ENCODE measurements around the gene DGKZ. TPM values are rescaled to one million over a fixed set of nuclear protein-coding genes. Genes with fewer than 3 reads are reported as not detected.

The DGKZ gene
- total and polyA plus RNA-seq, 12 donors = 12.4 to 160 (median 44.0) TPM

DNA sequence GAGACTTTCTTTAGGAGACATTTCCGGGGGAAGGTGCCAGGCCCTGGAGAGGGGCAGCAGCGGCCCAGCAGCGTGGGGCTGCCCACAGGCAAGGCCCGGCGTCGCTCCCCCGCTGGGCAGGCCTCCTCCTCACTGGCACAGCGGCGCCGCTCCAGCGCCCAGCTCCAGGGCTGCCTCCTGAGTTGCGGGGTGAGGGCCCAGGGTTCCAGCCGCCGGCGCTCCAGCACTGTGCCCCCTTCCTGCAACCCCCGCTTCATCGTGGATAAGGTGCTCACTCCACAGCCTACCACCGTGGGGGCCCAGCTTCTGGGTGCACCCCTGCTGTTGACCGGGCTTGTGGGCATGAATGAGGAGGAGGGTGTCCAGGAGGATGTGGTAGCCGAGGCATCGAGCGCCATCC lies 19.0 kb downstream of the DGKZ start:
- Histone ChIP-seq H3K9me3 (replicated peaks in 1 of 3) (no peaks in the 10 kb centered on the region), H3K36me3 (replicated peaks in 1 of 2) (peaks cover 0 to 33% of the 10 kb centered on the region in 2 donors), H3K27ac (no peak overlapping the region), H3K27me3 (no peaks in the 10 kb centered on the region), H3K4me3 (no peak overlapping the region), H3K4me1 (replicated peaks in 1 of 2) (peaks cover 20 to 33% of the 10 kb centered on the region in 2 donors)
- no peak for TF ChIP-seq POLR2A (IDR thresholded peaks at IDR 0.05)
- TF ChIP-seq, protein P1, sequence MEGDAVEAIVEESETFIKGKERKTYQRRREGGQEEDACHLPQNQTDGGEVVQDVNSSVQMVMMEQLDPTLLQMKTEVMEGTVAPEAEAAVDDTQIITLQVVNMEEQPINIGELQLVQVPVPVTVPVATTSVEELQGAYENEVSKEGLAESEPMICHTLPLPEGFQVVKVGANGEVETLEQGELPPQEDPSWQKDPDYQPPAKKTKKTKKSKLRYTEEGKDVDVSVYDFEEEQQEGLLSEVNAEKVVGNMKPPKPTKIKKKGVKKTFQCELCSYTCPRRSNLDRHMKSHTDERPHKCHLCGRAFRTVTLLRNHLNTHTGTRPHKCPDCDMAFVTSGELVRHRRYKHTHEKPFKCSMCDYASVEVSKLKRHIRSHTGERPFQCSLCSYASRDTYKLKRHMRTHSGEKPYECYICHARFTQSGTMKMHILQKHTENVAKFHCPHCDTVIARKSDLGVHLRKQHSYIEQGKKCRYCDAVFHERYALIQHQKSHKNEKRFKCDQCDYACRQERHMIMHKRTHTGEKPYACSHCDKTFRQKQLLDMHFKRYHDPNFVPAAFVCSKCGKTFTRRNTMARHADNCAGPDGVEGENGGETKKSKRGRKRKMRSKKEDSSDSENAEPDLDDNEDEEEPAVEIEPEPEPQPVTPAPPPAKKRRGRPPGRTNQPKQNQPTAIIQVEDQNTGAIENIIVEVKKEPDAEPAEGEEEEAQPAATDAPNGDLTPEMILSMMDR (IDR thresholded peaks at IDR 0.05) = no peak
- 91 to 100% (median 95%) methylated on average over 5 to 22 of the region's 22 CpGs; no CpG with 5 or more reads in 1 of the 4 donors for WGBS, 4 donors
- no peak for DNase-seq
- intact Hi-C loops (cut with DNase I) = no loop called here

GRCh38 chr11:46366661-46367161 lies 19.4 kb downstream of the DGKZ start:
- Histone ChIP-seq H3K9me3 (replicated peaks in 1 of 3) (no peaks in the 10 kb centered on the region), H3K4me1 (replicated peaks in 1 of 2) (peaks cover 16 to 28% of the 10 kb centered on the region in 2 donors), H3K27ac (peak overlapping the region in 1 of 5 donors; percentile 5), H3K27me3 (no peaks in the 10 kb centered on the region), H3K36me3 (replicated peaks in 1 of 2) (peaks cover 0 to 37% of the 10 kb centered on the region in 2 donors), H3K4me3 (no peak overlapping the region)
- WGBS, 4 donors = 91 to 93% (median 93%) methylated on average over 25 to 31 of the region's 31 CpGs; no CpG with 5 or more reads in 1 of the 4 donors
- intact Hi-C loops (cut with DNase I) = no loop called here
- TF ChIP-seq, protein P1 (IDR thresholded peaks at IDR 0.05) = no peak
- no peak for TF ChIP-seq POLR2A (IDR thresholded peaks at IDR 0.05)
- DNase-seq = no peak

- Histone ChIP-seq H3K27ac (peak overlapping the region in 2 of 5 donors; percentile 5 to 6), H3K36me3 (replicated peaks in 1 of 2) (peaks cover 0 to 41% of the 10 kb centered on the region in 2 donors), H3K9me3 (replicated peaks in 1 of 3) (no peaks in the 10 kb centered on the region), H3K4me1 (replicated peaks in 1 of 2) (peaks cover 10 to 22% of the 10 kb centered on the region in 2 donors), H3K4me3 (no peak overlapping the region), H3K27me3 (no peaks in the 10 kb centered on the region)
- intact Hi-C loops (cut with DNase I) = no loop called here
- no peak for TF ChIP-seq POLR2A (IDR thresholded peaks at IDR 0.05)
- TF ChIP-seq, protein P1 (IDR thresholded peaks at IDR 0.05) = peak; percentile 80 to 92 (median 86)
- DNase-seq = peak in 6 of 7 donors; percentile 60 to 88 (median 73)
- 0 to 50% (median 28%) methylated on average over 6 to 32 of the region's 32 CpGs for WGBS, 4 donors
These were observed 20.1 kb downstream of the DGKZ start for GRCh38 chr11:46367244-46367915.

- intact Hi-C loops (cut with DNase I) = no loop called here
- TF ChIP-seq, protein P1 (IDR thresholded peaks at IDR 0.05) = peak in 1 of 6 experiments; percentile 5
- TF ChIP-seq POLR2A (IDR thresholded peaks at IDR 0.05) = no peak
- WGBS, 4 donors = 69 to 71% (median 70%) methylated on average over 12 of the region's 12 CpGs; no CpG with 5 or more reads in 1 of the 4 donors
These were observed 20.6 kb downstream of the DGKZ start for GRCh38 chr11:46367916-46368267.

More at GRCh38 chr11:46367916-46368267, 20.6 kb downstream of the DGKZ start:
- Histone ChIP-seq H3K4me3 (no peak overlapping the region), H3K4me1 (replicated peaks in 1 of 2) (peaks cover 6 to 16% of the 10 kb centered on the region in 2 donors), H3K36me3 (replicated peaks in 1 of 2) (peaks cover 0 to 46% of the 10 kb centered on the region in 2 donors), H3K27ac (peak overlapping the region in 1 of 5 donors; percentile 6), H3K9me3 (replicated peaks in 1 of 3) (no peaks in the 10 kb centered on the region), H3K27me3 (no peaks in the 10 kb centered on the region)
- DNase-seq = no peak
